Endodermal cell (in vitro differentiated cells): Measurements from ENCODE around the gene SPAG9. TPM values are rescaled to one million over a fixed set of nuclear protein-coding genes. Genes with fewer than 3 reads are reported as not detected.

Source experiments
- DNase-seq: peaks from one replicate; pipeline ENCODE4 v3.0.0-alpha.2; 2017
- H3K27ac ChIP-seq: 2 replicates; pipeline ENCODE4 v1.5.1; 2013; ENCODE audit warnings: mild to moderate bottlenecking, low read depth, low read length, moderate library complexity
- H3K27me3 ChIP-seq: 2 replicates; pipeline ENCODE4 v1.6.1; 2013; ENCODE audit warnings: mild to moderate bottlenecking, low read length, moderate library complexity; ENCODE audit not compliant: insufficient read depth, control insufficient read depth, poor library complexity, severe bottlenecking
- H3K36me3 ChIP-seq: 2 replicates; pipeline ENCODE4 v1.7.0; 2013; ENCODE audit warnings: mild to moderate bottlenecking, low read length, moderate library complexity; ENCODE audit not compliant: control insufficient read depth, insufficient read depth
- H3K4me1 ChIP-seq: one replicate; pipeline ENCODE4 v1.7.0; 2013; ENCODE audit warnings: low read length; ENCODE audit not compliant: control insufficient read depth, insufficient read depth
- H3K4me3 ChIP-seq: 2 replicates; pipeline ENCODE4 v1.5.1; 2013; ENCODE audit warnings: mild to moderate bottlenecking, low read length, moderate library complexity
- H3K9ac ChIP-seq: 2 replicates; pipeline ENCODE4 v1.6.1; 2013; ENCODE audit warnings: mild to moderate bottlenecking, low read length, moderate library complexity; ENCODE audit not compliant: poor library complexity, severe bottlenecking; ENCODE audit errors: extremely low read depth
- H3K9me3 ChIP-seq: 2 replicates; pipeline ENCODE4 v1.6.1; 2013; ENCODE audit warnings: mild to moderate bottlenecking, low read length, moderate library complexity; ENCODE audit not compliant: control insufficient read depth
- H3K27ac Mint-ChIP-seq: 2 replicates; pipeline ENCODE4 v1.8.0; 2020; ENCODE audit warnings: mixed read lengths
- H3K27me3 Mint-ChIP-seq: 2 replicates; pipeline ENCODE4 v1.8.0; 2021; ENCODE audit warnings: mild to moderate bottlenecking, mixed read lengths; ENCODE audit not compliant: insufficient read depth
- H3K36me3 Mint-ChIP-seq: 2 replicates; pipeline ENCODE4 v1.8.0; 2020; ENCODE audit warnings: low read depth, mixed read lengths
- H3K4me1 Mint-ChIP-seq: 2 replicates; pipeline ENCODE4 v1.8.0; 2020; ENCODE audit warnings: mixed read lengths
- H3K4me3 Mint-ChIP-seq: 2 replicates; pipeline ENCODE4 v1.8.0; 2020; ENCODE audit warnings: mild to moderate bottlenecking, moderate library complexity, mixed read lengths
- H3K9me3 Mint-ChIP-seq: 2 replicates; pipeline ENCODE4 v1.8.0; 2020; ENCODE audit warnings: mild to moderate bottlenecking, mixed read lengths
- CTCF ChIP-seq: fragments of 200-600 bp; sonication (generic); conservative IDR thresholded peaks from 2 replicates; pipeline ENCODE4 v1.5.0; 2021; ENCODE audit warnings: antibody characterized with exemption, mild to moderate bottlenecking
- WGBS, 2 experiments: methylation state at CpG; one replicate each; pipeline versions ENCODE4 v1.1.5 to v1.1.7; 2013; ENCODE audit warnings: missing lambda C conversion rate in 2 of 2, mixed read lengths in 1 of 2; ENCODE audit not compliant: insufficient coverage in 1 of 2, insufficient read length in 1 of 2; 5-methylcytosine and 5-hydroxymethylcytosine counted together
- total RNA-seq, 2 donors: library from RNA; stranded (reverse); fragmentation: NEBNext Ultra II Directional in 1 of 2; extraction: Animal tissue kit (Norgen Biotek cat#: 25700) in 1 of 2; gene quantifications; 2 replicates in 1 of 2; 3 replicates in 1 of 2; pipeline ENCODE4 v1.2.1, GENCODE V29; 2021

The SPAG9 gene
- total RNA-seq, 2 donors from 2014 or later: 64.8 to 77.7 TPM

GRCh38 chr17:50988427-50988826 is 132.2 kb downstream of the SPAG9 start:
- Mint-ChIP-seq H3K4me1 (no peaks in the 10 kb centered on the region), H3K27me3 (no peaks in the 10 kb centered on the region), H3K27ac (no peak overlapping the region), H3K4me3 (no peak overlapping the region), H3K36me3 (peaks cover 52% of the 10 kb centered on the region), H3K9me3 (no peaks in the 10 kb centered on the region)
- TF ChIP-seq CTCF: no peak
- no peak for DNase-seq
- WGBS, 2 experiments: 97 to 100% methylated on average over 4 to 5 of the region's 5 CpGs
- no peak overlapping the region for H3K9ac ChIP-seq
- no peak overlapping the region for H3K4me3 ChIP-seq
- no peaks in the 10 kb centered on the region for H3K9me3 ChIP-seq
- H3K36me3 ChIP-seq: peaks cover 83% of the 10 kb centered on the region
- H3K27ac ChIP-seq: no peak overlapping the region
- no peaks in the 10 kb centered on the region for H3K4me1 ChIP-seq
- H3K27me3 ChIP-seq: no peaks in the 10 kb centered on the region

- Mint-ChIP-seq H3K36me3 (peaks cover 47% of the 10 kb centered on the region), H3K4me1 (no peaks in the 10 kb centered on the region), H3K4me3 (no peak overlapping the region), H3K27me3 (no peaks in the 10 kb centered on the region), H3K9me3 (no peaks in the 10 kb centered on the region), H3K27ac (no peak overlapping the region)
- Histone ChIP-seq H3K9me3 (no peaks in the 10 kb centered on the region), H3K27me3 (no peaks in the 10 kb centered on the region), H3K4me3 (no peak overlapping the region), H3K9ac (no peak overlapping the region), H3K4me1 (no peaks in the 10 kb centered on the region), H3K36me3 (peaks cover 84% of the 10 kb centered on the region), H3K27ac (no peak overlapping the region)
- WGBS, 2 experiments: 100% methylated on average over 1 of the region's 1 CpG; no CpG with 5 or more reads in 1 of the 2 experiments
- no peak for TF ChIP-seq CTCF
- DNase-seq: no peak
These were observed 133.5 kb downstream of the SPAG9 start for GRCh38 chr17:50986989-50987660.

- no peaks in the 10 kb centered on the region for H3K9me3 ChIP-seq
- H3K27me3 Mint-ChIP-seq: no peaks in the 10 kb centered on the region
- H3K36me3 Mint-ChIP-seq: peaks cover 63% of the 10 kb centered on the region
- no peak overlapping the region for H3K4me3 Mint-ChIP-seq
- H3K4me3 ChIP-seq: no peak overlapping the region
- TF ChIP-seq CTCF: no peak
- H3K9me3 Mint-ChIP-seq: no peaks in the 10 kb centered on the region
- no peak overlapping the region for H3K9ac ChIP-seq
- H3K4me1 ChIP-seq: no peaks in the 10 kb centered on the region
- no peak overlapping the region for H3K27ac ChIP-seq
- H3K27me3 ChIP-seq: no peaks in the 10 kb centered on the region
- peaks cover 78% of the 10 kb centered on the region for H3K36me3 ChIP-seq
- no peak for DNase-seq
- peaks cover 4% of the 10 kb centered on the region for H3K4me1 Mint-ChIP-seq
- H3K27ac Mint-ChIP-seq: no peak overlapping the region
These were observed 139.4 kb downstream of the SPAG9 start for GRCh38 chr17:50981279-50981678.
